T-cell (primary cell): ENCODE measurements around the gene RGS4. TPM values are rescaled to one million over a fixed set of nuclear protein-coding genes. Genes with fewer than 3 reads are reported as not detected.

Experiments used
- ATAC-seq, 4 experiments: fragments of 200-7000 bp in 3 of 4; fragments of 150-1000 bp in 1 of 4; cut with Tn5 transposase; replicated peaks in 1 of 4; 1 replicate in 3 of 4; 2 replicates in 1 of 4; pipeline ENCODE4 v1.10.0; 2021; ENCODE audit warnings: moderate library complexity in 3 of 4, mild to moderate bottlenecking in 2 of 4, moderate number of reproducible peaks in 1 of 4
- CTCF ChIA-PET, 2 donors: fragments of 300-600 bp; sonication (Branson Sonifier 250); formaldehyde crosslinking; loops; one replicate each; lab custom pipeline; 2022; ENCODE audit warnings: antibody characterized with exemption in 2 of 2; lab: Charles Lee
- POLR2A ChIA-PET, 2 donors: fragments of 300-600 bp; sonication (Branson Sonifier 250); formaldehyde crosslinking; loops; one replicate each; lab custom pipeline; 2022; ENCODE audit warnings: antibody characterized with exemption in 2 of 2; lab: Charles Lee
- DNase-seq, 35 experiments: peaks; one replicate each; pipeline versions ENCODE4 v3.0.0 to v3.0.0-alpha.2; 2013 to 2023
- H3K27ac ChIP-seq: one replicate; pipeline ENCODE4 v1.5.1; 2013; ENCODE audit warnings: low read length
- H3K27me3 ChIP-seq, 2 experiments: replicated peaks in 1 of 2; 1 replicate in 1 of 2; 2 replicates in 1 of 2; pipeline versions ENCODE4 v1.6.1 to v1.7.0; 2013; ENCODE audit warnings: low read length in 1 of 2, mixed read lengths in 1 of 2; ENCODE audit not compliant: control insufficient read depth in 2 of 2, insufficient read depth in 2 of 2; ENCODE audit errors: extremely low read depth in 1 of 2
- H3K36me3 ChIP-seq, 2 donors: 1 replicate in 1 of 2; 2 replicates in 1 of 2; pipeline versions ENCODE4 v1.6.1 to v1.7.0; 2013; ENCODE audit warnings: low read length in 1 of 2; ENCODE audit not compliant: control insufficient read depth in 2 of 2, insufficient read depth in 1 of 2; ENCODE audit errors: extremely low read depth in 1 of 2
- H3K4me1 ChIP-seq, 2 experiments: 1 replicate in 1 of 2; 2 replicates in 1 of 2; pipeline versions ENCODE4 v1.6.1 to v1.7.0; 2013; ENCODE audit warnings: low read length in 2 of 2, mixed read lengths in 1 of 2; ENCODE audit not compliant: insufficient read depth in 2 of 2, control insufficient read depth in 1 of 2; ENCODE audit errors: extremely low read depth in 1 of 2
- H3K4me3 ChIP-seq, 2 donors: 1 replicate in 1 of 2; 2 replicates in 1 of 2; pipeline versions ENCODE4 v1.5.1 to v1.7.0; 2013; ENCODE audit warnings: mild to moderate bottlenecking in 2 of 2, low read length in 1 of 2, moderate library complexity in 1 of 2; ENCODE audit not compliant: control insufficient read depth in 1 of 2; ENCODE audit errors: extremely low read depth in 1 of 2
- H3K9me3 ChIP-seq: 2 replicates; pipeline ENCODE4 v1.7.0; 2013
- H3K27ac Mint-ChIP-seq, 2 donors: one replicate each; pipeline ENCODE4 v1.8.0; 2020 to 2021; ENCODE audit warnings: mild to moderate bottlenecking in 2 of 2, mixed read lengths in 2 of 2
- H3K27me3 Mint-ChIP-seq, 2 donors: one replicate each; pipeline ENCODE4 v1.8.0; 2021 to 2022; ENCODE audit warnings: mixed read lengths in 2 of 2
- H3K36me3 Mint-ChIP-seq: one replicate; pipeline ENCODE4 v1.8.0; 2021; ENCODE audit warnings: mixed read lengths
- H3K4me1 Mint-ChIP-seq, 3 donors: one replicate each; pipeline ENCODE4 v1.8.0; 2020 to 2022; ENCODE audit warnings: mixed read lengths in 3 of 3, mild to moderate bottlenecking in 1 of 3
- H3K4me3 Mint-ChIP-seq, 3 donors: one replicate each; pipeline ENCODE4 v1.8.0; 2020 to 2022; ENCODE audit warnings: mild to moderate bottlenecking in 3 of 3, mixed read lengths in 3 of 3, moderate library complexity in 3 of 3
- H3K9me3 Mint-ChIP-seq, 3 donors: one replicate each; pipeline ENCODE4 v1.8.0; 2020 to 2022; ENCODE audit warnings: mixed read lengths in 3 of 3
- WGBS: methylation state at CpG from one replicate; pipeline ENCODE4 v1.1.5; 2013; ENCODE audit warnings: missing lambda C conversion rate; ENCODE audit not compliant: insufficient coverage; 5-methylcytosine and 5-hydroxymethylcytosine counted together
- total RNA-seq, 35 experiments: library from RNA in 6 of 35; stranded (reverse) in 6 of 35; fragments of 120-200 nt in 1 of 35; gene quantifications; one replicate each; pipeline versions ENCODE4 v1.2.1 to v1.2.4 and lab custom pipeline; 2013 to 2026

The RGS4 gene
- total RNA-seq, 5 donors from 2014 or later (not counting 1 experiment from before 2014, with no cell fraction given), result not detected

DNA sequence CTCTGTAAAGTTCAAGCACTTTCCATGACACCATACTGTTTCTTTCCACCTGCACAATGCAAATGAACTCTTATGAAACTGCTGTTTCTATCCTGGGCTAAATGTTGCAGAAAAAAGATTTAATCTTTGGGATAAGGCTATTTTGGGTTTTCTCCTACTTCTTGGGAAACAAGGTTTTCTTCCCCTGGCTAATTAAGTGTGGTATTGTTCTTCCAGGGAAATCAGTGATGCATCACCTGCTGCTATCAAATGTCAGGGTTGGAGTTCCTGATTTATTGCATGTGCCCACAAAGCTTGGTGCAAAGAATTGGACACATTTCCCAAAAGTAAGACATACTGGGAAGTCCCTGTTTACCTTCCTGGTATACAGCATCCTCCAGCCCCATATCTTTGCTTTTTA lies 6.0 kb upstream of the RGS4 start:
- H3K4me3 Mint-ChIP-seq, result no peak overlapping the region
- no peak overlapping the region for H3K27ac ChIP-seq
- no peak overlapping the region for H3K27ac Mint-ChIP-seq
- no peaks in the 10 kb centered on the region for H3K9me3 Mint-ChIP-seq
- no peaks in the 10 kb centered on the region for H3K36me3 Mint-ChIP-seq
- no peak for ATAC-seq
- no peaks in the 10 kb centered on the region for H3K4me1 Mint-ChIP-seq
- peaks cover 10 to 30% of the 10 kb centered on the region in 2 donors for H3K27me3 Mint-ChIP-seq
- DNase-seq, result no peak
- ChIA-PET POLR2A (no interaction called here), CTCF (no interaction called here)
- H3K9me3 ChIP-seq, result no peaks in the 10 kb centered on the region
- no peaks in the 10 kb centered on the region for H3K27me3 ChIP-seq
- H3K4me3 ChIP-seq, result no peak overlapping the region
- no peaks in the 10 kb centered on the region for H3K36me3 ChIP-seq
- no peaks in the 10 kb centered on the region for H3K4me1 ChIP-seq

DNA sequence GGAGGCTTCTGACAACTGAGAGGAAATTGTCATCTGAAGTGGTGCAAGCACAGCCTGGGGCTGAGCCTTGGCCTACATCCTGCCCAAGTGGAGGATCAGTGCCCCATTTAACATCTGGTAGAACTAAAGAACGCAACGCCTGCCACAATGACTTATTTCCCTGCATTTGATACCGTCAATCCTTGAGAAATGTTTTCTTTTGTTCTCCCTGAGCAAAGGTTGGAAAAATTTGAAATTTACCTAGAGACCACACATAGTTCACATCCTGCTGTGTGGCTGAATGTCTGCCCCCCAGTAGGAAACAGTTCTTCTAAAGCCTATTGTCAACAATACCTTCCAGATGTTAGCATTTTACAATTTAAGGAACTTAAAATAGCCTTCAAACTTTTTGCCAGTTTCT lies 5.6 kb upstream of the RGS4 start:
- Mint-ChIP-seq H3K36me3 (no peaks in the 10 kb centered on the region), H3K27me3 (peaks cover 15 to 34% of the 10 kb centered on the region in 2 donors), H3K27ac (no peak overlapping the region), H3K9me3 (no peaks in the 10 kb centered on the region), H3K4me3 (no peak overlapping the region), H3K4me1 (no peaks in the 10 kb centered on the region)
- Histone ChIP-seq H3K9me3 (no peaks in the 10 kb centered on the region), H3K27ac (no peak overlapping the region), H3K36me3 (no peaks in the 10 kb centered on the region), H3K4me1 (no peaks in the 10 kb centered on the region), H3K4me3 (no peak overlapping the region), H3K27me3 (peaks cover 0 to under 1% of the 10 kb centered on the region in 2 experiments)
- ATAC-seq (no peak), DNase-seq (no peak)
- ChIA-PET POLR2A (no interaction called here), CTCF (no interaction called here)
- WGBS, result no CpG with 5 or more reads among the region's 3 CpGs

DNA sequence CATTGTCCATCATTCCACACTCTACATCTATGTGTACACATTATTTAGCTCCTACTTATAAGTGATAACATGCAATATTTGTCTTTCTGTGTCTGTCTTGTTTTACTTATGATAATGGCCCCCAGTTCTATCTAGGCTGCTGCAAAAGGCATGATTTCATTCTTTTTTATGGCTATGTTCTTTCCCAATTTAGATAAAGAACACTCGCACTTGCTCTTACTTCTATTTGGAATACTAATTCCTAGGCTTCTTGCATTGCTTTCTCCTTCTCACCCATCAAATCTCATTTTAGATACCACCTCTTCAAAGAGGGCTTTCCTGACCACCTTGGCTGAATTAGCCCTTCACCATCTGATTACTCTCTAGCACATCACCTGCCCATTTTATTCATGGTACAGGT lies 3.0 kb upstream of the RGS4 start:
- DNase-seq (no peak), ATAC-seq (no peak)
- H3K4me1 ChIP-seq, result no peaks in the 10 kb centered on the region
- no peaks in the 10 kb centered on the region for H3K36me3 ChIP-seq
- ChIA-PET POLR2A (no interaction called here), CTCF (no interaction called here)
- no peak overlapping the region for H3K27ac Mint-ChIP-seq
- no peak overlapping the region for H3K4me3 ChIP-seq
- no peaks in the 10 kb centered on the region for H3K4me1 Mint-ChIP-seq
- no peak overlapping the region for H3K4me3 Mint-ChIP-seq
- H3K27ac ChIP-seq, result no peak overlapping the region
- no peaks in the 10 kb centered on the region for H3K9me3 ChIP-seq
- WGBS, result 100% methylated on average over 1 of the region's 1 CpG
- no peaks in the 10 kb centered on the region for H3K9me3 Mint-ChIP-seq
- no peaks in the 10 kb centered on the region for H3K36me3 Mint-ChIP-seq
- peaks cover 2 to 5% of the 10 kb centered on the region in 2 experiments for H3K27me3 ChIP-seq
- H3K27me3 Mint-ChIP-seq, result peaks cover 32 to 53% of the 10 kb centered on the region in 2 donors

DNA sequence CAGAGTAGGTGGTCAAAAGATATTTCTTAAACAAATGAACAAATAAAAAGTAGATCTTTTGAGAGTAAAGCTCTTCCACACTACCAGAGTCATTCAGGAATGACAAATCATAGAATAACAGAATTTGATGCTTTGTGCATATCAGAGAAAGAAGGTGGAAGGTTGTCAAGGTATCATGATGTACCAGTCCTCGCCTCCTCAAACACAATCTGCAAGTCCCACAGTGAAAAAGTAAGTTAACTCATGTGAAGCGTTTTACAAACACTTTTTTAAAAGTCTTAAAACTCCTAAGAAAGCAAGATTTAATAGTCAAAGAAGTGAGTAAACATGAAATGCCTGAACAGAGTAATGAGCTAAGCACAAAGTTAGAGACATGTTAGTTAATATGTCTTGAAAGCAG lies 2.5 kb upstream of the RGS4 start:
- Histone ChIP-seq H3K27ac (no peak overlapping the region), H3K36me3 (no peaks in the 10 kb centered on the region), H3K27me3 (peaks cover 2 to 5% of the 10 kb centered on the region in 2 experiments), H3K9me3 (no peaks in the 10 kb centered on the region), H3K4me1 (no peaks in the 10 kb centered on the region), H3K4me3 (no peak overlapping the region)
- ChIA-PET POLR2A (no interaction called here), CTCF (no interaction called here)
- peaks cover 33 to 50% of the 10 kb centered on the region in 2 donors for H3K27me3 Mint-ChIP-seq
- no peaks in the 10 kb centered on the region for H3K4me1 Mint-ChIP-seq
- no CpG with 5 or more reads among the region's 2 CpGs for WGBS
- no peak overlapping the region for H3K4me3 Mint-ChIP-seq
- H3K9me3 Mint-ChIP-seq, result no peaks in the 10 kb centered on the region
- no peak for ATAC-seq
- no peaks in the 10 kb centered on the region for H3K36me3 Mint-ChIP-seq
- H3K27ac Mint-ChIP-seq, result no peak overlapping the region
- DNase-seq, result no peak

DNA sequence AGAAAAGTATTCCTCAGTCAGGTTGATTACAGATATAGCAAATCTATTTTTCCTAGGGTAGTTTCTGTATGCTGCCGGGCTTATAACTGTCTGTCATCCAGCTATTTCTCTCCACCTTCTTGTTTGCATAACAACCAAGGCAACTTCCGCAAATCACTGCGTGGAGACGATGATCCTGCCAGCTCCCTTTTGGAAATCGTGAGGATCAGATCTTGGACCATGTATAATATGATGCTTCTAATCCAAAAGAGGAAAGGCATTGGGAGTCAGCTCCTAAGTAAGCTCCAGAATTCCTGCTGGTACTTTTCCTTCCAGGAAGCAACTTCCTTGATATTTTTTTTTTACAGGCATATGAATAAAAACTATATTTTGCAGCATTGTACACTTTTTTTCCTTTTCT lies 445 bp upstream of the RGS4 start:
- H3K36me3 Mint-ChIP-seq, result no peaks in the 10 kb centered on the region
- Histone ChIP-seq H3K9me3 (no peaks in the 10 kb centered on the region), H3K36me3 (no peaks in the 10 kb centered on the region), H3K4me1 (no peaks in the 10 kb centered on the region), H3K4me3 (no peak overlapping the region), H3K27me3 (peaks cover 5% of the 10 kb centered on the region in 2 experiments), H3K27ac (no peak overlapping the region)
- H3K27ac Mint-ChIP-seq, result no peak overlapping the region
- ATAC-seq (no peak), DNase-seq (no peak)
- no peak overlapping the region for H3K4me3 Mint-ChIP-seq
- ChIA-PET CTCF (interaction anchor here in 1 of 2 donors (1.3 kb wide), 1 partner anchor 245 kb away, joined by 3 read pairs; no protein-coding TSS in a partner anchor), POLR2A (no interaction called here)
- H3K9me3 Mint-ChIP-seq, result no peaks in the 10 kb centered on the region
- no peaks in the 10 kb centered on the region for H3K4me1 Mint-ChIP-seq
- H3K27me3 Mint-ChIP-seq, result peaks cover 42 to 48% of the 10 kb centered on the region in 2 donors
- 60% methylated on average over 1 of the region's 5 CpGs for WGBS

DNA sequence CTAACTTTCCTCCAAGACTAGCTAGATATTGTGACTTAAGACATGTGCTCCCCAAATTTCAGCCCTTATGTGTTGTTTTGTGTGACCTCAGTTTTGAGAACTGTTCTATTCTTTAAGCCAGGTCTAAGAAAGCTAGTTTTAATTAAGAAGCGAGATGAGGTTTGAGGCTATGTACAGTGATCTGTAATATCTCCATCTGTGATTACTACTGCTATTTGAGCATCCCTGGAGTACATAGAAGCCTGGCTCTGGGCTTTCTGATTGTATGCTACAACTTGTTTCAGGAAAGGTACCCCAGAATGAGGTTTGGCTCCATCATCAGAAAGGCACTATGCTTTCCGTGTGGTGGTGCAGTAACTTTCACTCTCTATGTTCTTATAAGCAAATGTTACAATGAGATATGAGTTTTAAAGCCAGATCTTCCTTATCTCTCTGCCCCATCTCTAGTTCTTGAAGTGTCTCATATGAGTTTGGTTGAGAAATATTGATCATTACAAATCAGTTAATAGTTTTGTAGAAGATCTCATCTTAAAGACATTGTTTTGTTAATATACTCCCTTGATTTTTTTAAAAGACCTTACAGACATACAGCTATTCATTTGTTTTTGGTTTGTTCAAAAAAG lies 605 bp downstream of the RGS4 start:
- H3K4me1 Mint-ChIP-seq, result no peaks in the 10 kb centered on the region
- Histone ChIP-seq H3K9me3 (no peaks in the 10 kb centered on the region), H3K4me3 (no peak overlapping the region), H3K27me3 (peaks cover 5% of the 10 kb centered on the region in 2 experiments), H3K4me1 (no peaks in the 10 kb centered on the region), H3K36me3 (no peaks in the 10 kb centered on the region), H3K27ac (no peak overlapping the region)
- no CpG with 5 or more reads among the region's 2 CpGs for WGBS
- H3K27ac Mint-ChIP-seq, result no peak overlapping the region
- ATAC-seq, result no peak
- H3K27me3 Mint-ChIP-seq, result peaks cover 40 to 54% of the 10 kb centered on the region in 2 donors
- POLR2A ChIA-PET, result no interaction called here
- CTCF ChIA-PET, result no interaction called here
- H3K36me3 Mint-ChIP-seq, result no peaks in the 10 kb centered on the region
- no peaks in the 10 kb centered on the region for H3K9me3 Mint-ChIP-seq
- no peak for DNase-seq
- H3K4me3 Mint-ChIP-seq, result no peak overlapping the region
